Karpas-422 (cell line): ENCODE data around the gene ZC3HAV1. TPM values are rescaled to one million over a fixed set of nuclear protein-coding genes. Genes with fewer than 3 reads are reported as not detected.

ENCODE experiments used
- DNase-seq: peaks from one replicate; pipeline ENCODE4 v3.0.0-alpha.2; 2015
- H2AFZ ChIP-seq: fragments of 200-600 bp; sonication (generic); 2 replicates; pipeline ENCODE4 v1.6.1; 2014; ENCODE audit warnings: antibody characterized with exemption, low read length, mixed read lengths
- H3K27ac ChIP-seq: fragments of 200-600 bp; sonication (generic); 2 replicates; pipeline ENCODE4 v1.5.1; 2014; ENCODE audit warnings: mild to moderate bottlenecking, low read length, moderate library complexity
- H3K27me3 ChIP-seq: fragments of 200-600 bp; sonication (generic); 2 replicates; pipeline ENCODE4 v1.6.1; 2014; ENCODE audit warnings: low read length, mixed read lengths
- H3K36me3 ChIP-seq: fragments of 200-600 bp; sonication (generic); 2 replicates; pipeline ENCODE4 v1.6.1; 2014; ENCODE audit warnings: low read length, mixed read lengths; ENCODE audit not compliant: insufficient read depth
- H3K4me1 ChIP-seq: fragments of 200-600 bp; sonication (generic); 2 replicates; pipeline ENCODE4 v1.6.1; 2014; ENCODE audit warnings: mild to moderate bottlenecking, low read length, mixed read lengths
- H3K4me2 ChIP-seq: fragments of 200-600 bp; sonication (generic); 2 replicates; pipeline ENCODE4 v1.6.1; 2014; ENCODE audit warnings: low read length, low read depth, mild to moderate bottlenecking; ENCODE audit not compliant: poor library complexity, severe bottlenecking
- H3K4me3 ChIP-seq: fragments of 200-600 bp; sonication (generic); 2 replicates; pipeline ENCODE4 v1.5.1; 2014; ENCODE audit warnings: mild to moderate bottlenecking, antibody characterized with exemption, low read length, mixed read lengths
- H3K79me2 ChIP-seq: fragments of 200-600 bp; sonication (generic); 2 replicates; pipeline ENCODE4 v1.6.1; 2014; ENCODE audit warnings: mild to moderate bottlenecking, low read length, mixed read lengths
- H3K9ac ChIP-seq: fragments of 200-600 bp; sonication (generic); 2 replicates; pipeline ENCODE4 v1.6.0; 2014; ENCODE audit warnings: low read length
- H3K9me2 ChIP-seq: fragments of 200-600 bp; sonication (generic), shearing (Covaris generic); replicated peaks from 2 replicates; pipeline ENCODE4 v1.6.0; 2014; ENCODE audit warnings: mild to moderate bottlenecking, low read length, moderate library complexity; ENCODE audit not compliant: insufficient read depth
- H3K9me3 ChIP-seq: fragments of 300-700, 200-600 bp; sonication (generic); 2 replicates; pipeline ENCODE4 v1.6.1; 2014; ENCODE audit warnings: low read length, mixed read lengths
- H4K20me1 ChIP-seq: fragments of 200-600 bp; sonication (generic); 2 replicates; pipeline ENCODE4 v1.6.1; 2014; ENCODE audit warnings: mild to moderate bottlenecking, antibody characterized with exemption, low read length, low read depth; ENCODE audit not compliant: insufficient read depth
- total RNA-seq: library from RNA; depleted of rRNA; stranded (reverse); fragments of >200 nt; shearing (Covaris generic); gene quantifications from 2 replicates; pipeline ENCODE4 v1.2.3, GENCODE V29; 2014; ENCODE audit warnings: low replicate concordance

The ZC3HAV1 gene
- total RNA-seq, 1 experiment from 2014 or later: 49.2 TPM

- Histone ChIP-seq H3K4me2 (no peak overlapping the region), H3K9me2 (no peaks in the 10 kb centered on the region), H2AFZ (no peak overlapping the region), H3K27me3 (no peaks in the 10 kb centered on the region), H3K79me2 (no peaks in the 10 kb centered on the region), H3K4me1 (no peaks in the 10 kb centered on the region), H4K20me1 (no peaks in the 10 kb centered on the region), H3K9me3 (no peaks in the 10 kb centered on the region), H3K4me3 (no peak overlapping the region), H3K9ac (no peak overlapping the region), H3K36me3 (peaks cover 62% of the 10 kb centered on the region), H3K27ac (no peak overlapping the region)
- DNase-seq: no peak
Observed at GRCh38 chr7:139051655-139052054, 57.9 kb downstream of the ZC3HAV1 start.

- no peak for DNase-seq
- no peak overlapping the region for H2AFZ ChIP-seq
- H3K9me3 ChIP-seq: no peaks in the 10 kb centered on the region
Observed at GRCh38 chr7:139049936-139050335, 59.6 kb downstream of the ZC3HAV1 start.

GRCh38 chr7:139049111-139049510, 60.4 kb downstream of the ZC3HAV1 start:
- H3K9ac ChIP-seq: no peak overlapping the region
- H3K27me3 ChIP-seq: no peaks in the 10 kb centered on the region
- peaks cover 59% of the 10 kb centered on the region for H3K36me3 ChIP-seq
- no peak overlapping the region for H2AFZ ChIP-seq
- no peaks in the 10 kb centered on the region for H3K9me2 ChIP-seq
- no peak overlapping the region for H3K4me2 ChIP-seq
- H3K4me3 ChIP-seq: no peak overlapping the region
- no peaks in the 10 kb centered on the region for H4K20me1 ChIP-seq
- no peaks in the 10 kb centered on the region for H3K79me2 ChIP-seq
- DNase-seq: no peak
- H3K27ac ChIP-seq: no peak overlapping the region
- H3K9me3 ChIP-seq: no peaks in the 10 kb centered on the region
- H3K4me1 ChIP-seq: no peaks in the 10 kb centered on the region

More at GRCh38 chr7:139049936-139050335, 59.6 kb downstream of the ZC3HAV1 start:
- Histone ChIP-seq H3K79me2 (no peaks in the 10 kb centered on the region), H3K27ac (no peak overlapping the region), H3K9ac (no peak overlapping the region), H3K36me3 (peaks cover 60% of the 10 kb centered on the region), H4K20me1 (no peaks in the 10 kb centered on the region), H3K4me2 (no peak overlapping the region), H3K27me3 (no peaks in the 10 kb centered on the region), H3K4me1 (no peaks in the 10 kb centered on the region), H3K4me3 (no peak overlapping the region), H3K9me2 (no peaks in the 10 kb centered on the region)

- H3K9me2 ChIP-seq: no peaks in the 10 kb centered on the region
- no peak overlapping the region for H3K27ac ChIP-seq
- H3K27me3 ChIP-seq: no peaks in the 10 kb centered on the region
- peaks cover 48% of the 10 kb centered on the region for H3K36me3 ChIP-seq
- H3K9me3 ChIP-seq: no peaks in the 10 kb centered on the region
- H2AFZ ChIP-seq: no peak overlapping the region
- no peak overlapping the region for H3K4me2 ChIP-seq
- no peaks in the 10 kb centered on the region for H3K4me1 ChIP-seq
- H3K4me3 ChIP-seq: no peak overlapping the region
- no peak for DNase-seq
- H3K79me2 ChIP-seq: no peaks in the 10 kb centered on the region
- H4K20me1 ChIP-seq: no peaks in the 10 kb centered on the region
- H3K9ac ChIP-seq: no peak overlapping the region
Observed at GRCh38 chr7:139047970-139048369, 61.5 kb downstream of the ZC3HAV1 start.

- no peaks in the 10 kb centered on the region for H3K9me3 ChIP-seq
- H3K9me2 ChIP-seq: no peaks in the 10 kb centered on the region
- no peaks in the 10 kb centered on the region for H4K20me1 ChIP-seq
- H3K27me3 ChIP-seq: no peaks in the 10 kb centered on the region
- no peaks in the 10 kb centered on the region for H3K4me1 ChIP-seq
- DNase-seq: no peak
- H3K27ac ChIP-seq: no peak overlapping the region
- H3K9ac ChIP-seq: no peak overlapping the region
- H3K79me2 ChIP-seq: no peaks in the 10 kb centered on the region
- H3K4me2 ChIP-seq: no peak overlapping the region
- H3K36me3 ChIP-seq: peaks cover 39% of the 10 kb centered on the region
- H3K4me3 ChIP-seq: no peak overlapping the region
- H2AFZ ChIP-seq: no peak overlapping the region
Observed at GRCh38 chr7:139046143-139046542, 63.4 kb downstream of the ZC3HAV1 start.

GRCh38 chr7:139044813-139045794, 64.4 kb downstream of the ZC3HAV1 start:
- Histone ChIP-seq H3K4me3 (no peak overlapping the region), H3K36me3 (peaks cover 30% of the 10 kb centered on the region)
- DNase-seq: no peak

GRCh38 chr7:139043823-139044812, 65.4 kb downstream of the ZC3HAV1 start:
- no peaks in the 10 kb centered on the region for H3K4me1 ChIP-seq
- H4K20me1 ChIP-seq: no peaks in the 10 kb centered on the region
- H3K4me2 ChIP-seq: no peak overlapping the region
- H3K4me3 ChIP-seq: no peak overlapping the region
- no peak overlapping the region for H2AFZ ChIP-seq
- H3K9ac ChIP-seq: no peak overlapping the region
- no peaks in the 10 kb centered on the region for H3K27me3 ChIP-seq
- H3K36me3 ChIP-seq: peaks cover 21% of the 10 kb centered on the region
- H3K79me2 ChIP-seq: no peaks in the 10 kb centered on the region
- no peaks in the 10 kb centered on the region for H3K9me3 ChIP-seq
- no peaks in the 10 kb centered on the region for H3K9me2 ChIP-seq
- no peak overlapping the region for H3K27ac ChIP-seq
- DNase-seq: no peak

More at GRCh38 chr7:139044813-139045794, 64.4 kb downstream of the ZC3HAV1 start:
- H4K20me1 ChIP-seq: no peaks in the 10 kb centered on the region
- no peaks in the 10 kb centered on the region for H3K79me2 ChIP-seq
- H3K9me3 ChIP-seq: no peaks in the 10 kb centered on the region
- no peak overlapping the region for H2AFZ ChIP-seq
- H3K9ac ChIP-seq: no peak overlapping the region
- no peaks in the 10 kb centered on the region for H3K27me3 ChIP-seq
- H3K27ac ChIP-seq: no peak overlapping the region
- no peaks in the 10 kb centered on the region for H3K4me1 ChIP-seq
- H3K4me2 ChIP-seq: no peak overlapping the region
- H3K9me2 ChIP-seq: no peaks in the 10 kb centered on the region
